Renal cortical epithelial cell (primary cell): ENCODE data around the gene PER2. TPM values are rescaled to one million over a fixed set of nuclear protein-coding genes. Genes with fewer than 3 reads are reported as not detected.
"Not testable (repeated sequence)": the region's sequence is repeated elsewhere in the genome, so short reads cannot be mapped to it uniquely, and the experiment has no call there.

Experiments
- DNase-seq: peaks from one replicate; pipeline ENCODE4 v3.0.0-alpha.2; 2011; ENCODE audit warnings: low read depth
- total RNA-seq: library from RNA; depleted of rRNA; stranded (reverse); fragments of >200 nt; gene quantifications from 2 replicates; pipeline ENCODE4 v1.2.3, GENCODE V29; 2014

PER2 gene
- total RNA-seq, 1 donor from 2014 or later = 3.7 TPM

DNA sequence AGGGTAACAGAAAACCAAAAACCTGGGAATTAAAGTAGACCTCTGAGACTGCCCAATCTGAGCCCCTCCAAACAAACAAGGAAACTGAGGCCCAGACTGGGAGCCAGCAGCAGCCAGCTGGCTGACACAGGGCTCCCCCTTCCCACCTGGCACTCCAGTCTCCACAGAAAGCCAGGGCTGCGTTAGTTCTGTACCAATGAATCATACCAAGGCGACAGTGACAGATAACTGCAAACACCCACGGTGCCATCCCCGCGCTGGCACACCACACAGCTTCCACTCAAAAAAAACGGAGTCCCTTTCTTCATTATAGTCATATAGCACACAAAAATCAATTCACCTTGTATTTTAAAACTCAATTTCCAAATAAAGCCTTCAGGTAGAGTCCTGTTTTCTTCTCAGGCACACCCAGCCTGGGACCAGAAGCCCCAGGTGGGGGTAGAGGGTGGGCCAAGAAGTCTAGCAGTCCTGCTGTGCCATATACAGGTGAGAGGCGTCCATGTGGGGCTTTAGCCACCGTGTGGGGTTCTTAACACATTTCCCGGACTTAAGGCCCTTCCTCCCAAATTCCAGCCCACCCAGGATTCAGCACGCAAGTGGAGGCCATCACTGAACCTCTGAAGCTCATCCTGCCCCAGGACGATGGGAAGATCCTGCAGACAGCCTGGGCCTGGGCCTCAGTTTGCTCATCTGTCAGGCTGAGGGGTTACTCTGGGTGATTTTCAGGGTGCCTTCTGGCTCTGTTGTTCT lies 1.2 kb downstream of the PER2 start:
- no peak for DNase-seq

DNA sequence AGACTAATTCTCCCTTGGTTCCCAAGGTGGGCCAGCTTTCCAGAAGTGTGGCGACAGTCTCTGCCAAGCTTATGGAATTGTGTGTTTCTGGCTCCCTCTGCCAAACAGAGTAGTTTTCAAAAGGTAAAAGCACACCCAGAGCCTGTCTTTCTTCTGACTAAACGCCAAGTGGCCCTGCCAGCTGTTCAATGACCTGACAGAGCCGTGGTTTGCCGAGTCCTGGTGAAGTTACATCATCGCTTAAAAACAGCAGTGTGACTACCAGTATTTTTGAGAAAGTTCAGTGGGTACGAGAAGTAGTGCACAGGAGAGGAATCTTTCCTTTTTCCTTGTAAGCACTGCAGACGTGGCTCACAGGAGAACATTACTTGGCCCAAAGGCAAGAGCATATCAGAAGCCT lies 1.9 kb downstream of the PER2 start:
- DNase-seq = peak; percentile 92

DNA sequence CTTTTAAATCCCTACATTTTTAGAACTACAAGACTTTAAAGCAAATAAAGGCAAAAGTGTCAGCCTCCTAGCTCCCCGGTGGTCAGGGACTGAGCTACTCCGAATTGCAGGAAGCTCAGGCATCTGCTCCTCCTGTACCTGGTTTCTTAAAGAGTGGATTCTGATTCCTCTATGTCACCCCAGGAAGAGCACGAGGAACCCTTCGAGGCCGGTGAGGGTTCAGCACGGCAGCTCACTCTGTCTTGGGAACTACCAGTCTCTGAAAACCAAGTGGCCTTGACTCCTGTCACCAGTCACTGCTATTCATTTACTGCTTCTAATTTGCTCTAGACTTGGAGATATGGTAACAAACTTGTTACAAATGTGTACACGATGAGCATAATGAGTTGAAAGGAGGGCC lies 2.3 kb downstream of the PER2 start:
- DNase-seq = no peak

DNA sequence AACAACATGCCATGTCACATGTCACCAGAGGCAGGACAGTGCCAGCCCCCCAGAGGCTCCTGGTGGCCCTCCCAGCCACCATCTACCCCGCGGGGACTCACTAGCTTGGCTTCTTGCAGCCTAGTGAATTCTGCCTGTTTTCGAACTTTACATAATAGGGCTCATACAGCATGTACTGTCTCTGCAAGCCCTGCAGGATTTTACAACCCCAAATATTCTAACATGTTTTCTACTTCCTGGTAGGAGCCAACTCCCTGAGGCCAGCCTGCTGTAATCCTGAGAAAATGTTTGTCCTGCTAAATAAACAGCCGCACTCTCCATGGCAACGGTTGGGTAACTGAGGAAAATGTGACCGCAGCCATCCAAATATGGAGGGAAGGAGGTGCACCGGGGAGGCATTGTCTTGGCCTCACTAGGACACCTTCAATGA lies 2.7 kb downstream of the PER2 start:
- DNase-seq = peak; percentile 98

- no peak for DNase-seq
Measured at GRCh38 chr2:238284802-238285515, 3.5 kb downstream of the PER2 start.

DNA sequence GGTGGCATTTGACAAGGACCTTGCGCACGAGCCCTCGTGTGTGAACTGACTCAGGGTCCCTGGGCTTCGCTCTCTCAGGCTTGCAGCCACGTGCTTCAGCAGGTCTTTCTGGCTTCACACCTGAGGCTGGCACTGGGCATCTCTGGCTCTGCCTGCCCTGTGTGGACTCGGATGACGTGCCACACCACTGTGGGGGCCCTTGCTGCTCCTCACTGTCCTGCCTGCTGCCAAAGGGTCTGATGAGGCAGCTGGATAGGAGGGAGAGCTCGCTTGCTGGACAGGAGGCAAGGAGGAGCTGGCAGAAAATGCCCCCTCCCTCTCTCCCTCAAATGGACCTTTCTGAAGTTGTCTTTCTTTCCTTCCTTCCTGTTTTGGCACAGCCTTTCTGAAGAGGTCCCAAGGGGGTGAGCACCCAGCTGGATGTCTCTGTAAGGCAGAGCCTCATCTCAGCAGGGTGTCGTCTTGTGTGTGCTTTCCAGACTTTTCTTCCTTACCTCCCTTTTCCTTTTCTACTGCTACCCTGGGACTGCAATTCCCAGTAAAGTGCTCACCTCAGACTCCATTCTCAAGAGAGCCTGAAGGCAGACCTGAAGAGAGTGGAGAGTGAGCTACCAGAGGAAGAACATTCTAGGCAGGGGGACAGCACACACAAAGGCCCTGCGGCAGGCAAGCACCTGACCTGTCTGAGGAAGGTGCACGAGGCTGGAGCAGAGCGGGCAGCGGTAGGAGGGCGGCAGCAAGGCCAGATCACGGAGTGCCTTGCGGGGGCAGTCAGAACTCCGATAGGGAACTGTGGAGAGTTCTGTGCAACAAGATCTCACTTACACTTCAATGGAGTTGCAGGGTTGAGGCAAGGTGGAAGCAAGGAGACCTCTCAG lies 5.3 kb downstream of the PER2 start:
- DNase-seq = no peak

GRCh38 chr2:238281826-238282480 lies 6.5 kb downstream of the PER2 start:
- no peak for DNase-seq

DNA sequence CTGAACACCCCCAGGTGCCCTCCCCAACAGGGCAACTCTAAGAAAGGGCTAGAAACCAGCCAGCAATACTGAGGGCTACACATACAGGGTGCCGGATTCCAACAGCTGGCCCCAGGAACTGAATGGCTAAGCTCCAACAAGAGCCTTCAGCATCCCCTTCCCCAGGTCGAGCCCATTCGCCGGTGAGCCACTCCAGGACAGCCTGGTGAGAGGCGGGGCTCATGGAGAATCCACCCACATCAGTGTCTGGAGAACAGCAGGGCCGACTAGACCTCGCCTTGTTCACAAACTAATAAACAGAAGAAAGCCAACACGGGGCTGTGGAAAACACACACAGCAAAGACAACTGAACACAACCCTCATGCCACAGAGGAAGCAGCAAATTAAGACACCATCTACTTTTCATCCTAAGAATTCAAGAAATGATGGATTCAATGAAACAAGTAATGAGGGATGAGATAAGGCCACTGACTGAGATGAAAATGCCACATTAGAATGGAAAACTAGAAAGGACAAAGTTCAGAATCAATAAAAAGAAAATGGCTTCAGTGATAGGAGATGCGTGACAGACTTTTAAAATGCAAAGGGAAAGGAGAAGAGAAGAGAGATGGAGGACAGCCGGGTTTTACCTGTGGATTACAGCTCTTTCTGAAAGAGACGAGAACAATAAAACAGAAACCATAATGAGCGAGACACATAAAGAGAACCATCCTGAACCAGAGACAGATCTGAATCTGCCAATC lies 8.2 kb downstream of the PER2 start:
- DNase-seq = no peak

DNA sequence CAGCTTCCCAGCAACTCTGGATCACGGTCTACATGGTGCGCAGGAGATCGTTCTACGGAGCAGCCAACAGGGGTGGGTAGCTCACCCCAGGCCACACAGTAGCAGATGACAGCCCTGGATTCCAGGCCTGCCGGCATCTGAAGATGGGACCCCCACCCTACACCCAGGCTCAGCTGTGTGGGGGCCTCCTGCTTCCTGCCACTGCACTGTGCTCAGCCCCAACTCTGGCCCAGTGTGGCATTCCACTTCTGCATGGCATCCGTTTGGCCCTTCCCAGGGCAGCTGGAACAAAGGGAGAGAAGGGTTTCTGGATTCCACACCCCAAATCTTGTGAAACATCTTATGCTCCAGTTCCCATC lies 9.1 kb downstream of the PER2 start:
- no peak for DNase-seq

DNA sequence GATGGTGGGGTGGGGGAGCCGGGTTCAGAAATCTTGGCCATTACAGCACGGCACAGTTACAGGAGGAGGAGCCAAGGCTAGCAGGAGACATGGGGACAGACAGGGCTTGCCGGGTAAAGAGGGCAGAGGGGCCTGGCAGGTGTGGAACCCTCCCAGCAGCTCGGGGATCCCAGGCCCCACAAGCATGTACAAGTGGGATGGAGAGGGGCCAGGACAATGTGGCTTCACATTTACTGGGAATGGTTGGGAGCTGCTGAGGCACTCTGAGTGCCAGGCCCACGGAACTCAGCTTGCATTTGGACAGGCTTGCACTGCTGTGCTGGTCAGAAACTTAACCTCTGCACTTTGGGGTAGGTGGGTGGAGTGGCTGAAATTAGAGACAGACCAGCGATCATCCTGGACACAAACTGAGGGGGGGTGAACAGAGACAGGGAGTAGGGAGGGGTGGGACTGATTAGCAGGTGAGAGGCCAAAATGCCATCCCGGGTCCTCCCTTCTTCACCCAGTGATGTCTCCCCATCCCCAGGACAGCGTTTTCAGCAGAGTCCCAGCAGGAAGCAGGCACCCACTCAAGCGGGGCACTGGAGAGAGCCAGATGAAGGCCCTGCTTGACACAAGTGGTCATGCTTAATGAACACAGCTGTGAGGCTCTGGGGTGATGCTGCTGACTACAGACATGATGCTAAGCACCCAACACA lies 9.6 kb downstream of the PER2 start:
- no peak for DNase-seq

DNA sequence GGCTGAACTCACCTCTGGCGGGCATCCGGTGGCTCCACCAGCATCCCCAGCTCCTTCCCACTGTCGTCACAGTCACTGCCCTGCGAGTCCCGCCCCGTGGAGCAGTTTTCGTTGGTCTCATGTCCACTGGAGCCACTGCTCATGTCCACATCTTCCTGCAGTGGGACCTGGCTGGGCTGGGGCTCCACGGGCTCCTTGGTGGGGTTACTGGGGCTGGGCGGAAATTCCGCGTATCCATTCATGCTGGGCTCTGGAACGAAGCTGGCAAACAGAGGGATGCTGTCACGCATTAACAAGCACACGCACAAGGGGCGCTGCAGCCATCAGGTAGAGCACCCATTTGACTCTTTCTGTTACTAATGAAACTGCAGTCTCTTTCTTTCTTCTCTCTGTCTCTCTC lies 10.7 kb downstream of the PER2 start:
- DNase-seq = no peak

DNA sequence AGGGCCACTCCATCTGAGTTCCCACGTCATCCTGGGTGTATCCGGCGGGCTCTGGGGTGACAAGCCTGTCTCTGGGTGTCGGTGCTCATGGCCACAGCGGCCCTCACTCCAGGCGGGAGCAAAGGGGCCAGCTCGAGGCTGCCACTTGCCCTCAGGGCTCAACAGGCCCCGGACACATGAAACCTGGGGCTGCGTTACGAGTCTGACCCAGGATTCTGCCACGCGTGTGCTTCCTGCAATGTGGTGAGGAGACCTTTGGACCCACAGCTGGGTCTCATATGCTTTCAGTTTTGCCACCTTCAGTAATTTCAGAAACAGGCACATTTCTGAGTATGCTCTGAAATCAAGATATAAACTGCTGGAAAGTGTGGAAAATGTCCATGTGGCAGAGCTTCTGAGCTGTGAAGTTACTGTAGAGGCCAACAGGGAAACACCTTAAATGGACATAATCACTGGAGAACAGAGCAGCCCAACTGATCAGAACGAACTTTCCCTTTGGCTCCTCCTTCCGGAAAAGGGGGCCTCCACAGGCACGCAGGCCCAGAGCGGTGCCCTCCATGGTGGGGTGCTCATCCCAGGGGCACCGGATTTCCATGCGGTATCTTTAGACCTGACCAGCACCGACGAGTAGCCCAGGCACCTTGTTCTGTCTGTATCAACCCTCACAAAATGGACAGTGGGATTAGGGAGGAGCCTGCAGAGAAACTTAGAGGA lies 14.1 kb downstream of the PER2 start:
- no peak for DNase-seq

DNA sequence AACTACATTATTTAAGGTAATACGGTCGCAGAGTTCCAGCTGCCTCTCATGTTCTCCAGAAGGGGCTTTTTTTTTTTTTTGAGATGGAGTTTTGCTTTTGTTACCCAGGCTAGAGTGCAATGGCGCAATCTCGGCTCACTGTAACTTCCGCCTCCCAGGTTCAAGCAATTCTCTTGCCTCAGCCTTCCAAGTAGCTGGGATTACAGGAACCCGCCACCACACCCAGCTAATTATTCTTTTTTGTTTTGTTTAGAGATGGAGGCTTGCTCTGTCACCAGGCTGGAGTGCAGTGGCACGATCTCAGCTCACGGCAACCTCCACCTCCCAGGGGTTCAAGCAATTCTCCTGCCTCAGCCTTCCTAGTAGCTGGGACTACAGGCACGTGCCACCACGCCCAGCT lies 15.0 kb downstream of the PER2 start:
- DNase-seq = not testable (repeated sequence)

DNA sequence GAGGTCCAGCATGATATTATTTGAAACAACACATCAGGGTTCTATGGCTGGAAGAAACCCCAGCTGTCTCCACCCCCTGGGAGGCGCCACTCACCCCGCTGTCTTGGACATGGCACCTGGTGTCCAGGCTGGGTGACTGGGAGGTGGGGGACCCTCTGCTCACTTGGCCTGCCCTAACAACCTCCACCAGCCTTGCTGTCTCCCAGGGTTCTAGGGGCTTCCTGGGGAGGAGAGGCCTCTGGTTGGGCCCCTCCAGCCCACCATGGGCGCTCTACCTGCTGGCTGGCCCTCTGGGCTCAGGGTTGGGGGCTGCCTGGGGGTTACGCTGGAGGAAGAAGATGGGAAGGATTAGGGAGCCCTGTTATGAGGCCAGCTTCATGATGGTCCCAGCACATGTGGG lies 16.3 kb downstream of the PER2 start:
- DNase-seq = no peak

- DNase-seq = not testable (repeated sequence)
Measured at GRCh38 chr2:238271686-238272085, 16.7 kb downstream of the PER2 start.

DNA sequence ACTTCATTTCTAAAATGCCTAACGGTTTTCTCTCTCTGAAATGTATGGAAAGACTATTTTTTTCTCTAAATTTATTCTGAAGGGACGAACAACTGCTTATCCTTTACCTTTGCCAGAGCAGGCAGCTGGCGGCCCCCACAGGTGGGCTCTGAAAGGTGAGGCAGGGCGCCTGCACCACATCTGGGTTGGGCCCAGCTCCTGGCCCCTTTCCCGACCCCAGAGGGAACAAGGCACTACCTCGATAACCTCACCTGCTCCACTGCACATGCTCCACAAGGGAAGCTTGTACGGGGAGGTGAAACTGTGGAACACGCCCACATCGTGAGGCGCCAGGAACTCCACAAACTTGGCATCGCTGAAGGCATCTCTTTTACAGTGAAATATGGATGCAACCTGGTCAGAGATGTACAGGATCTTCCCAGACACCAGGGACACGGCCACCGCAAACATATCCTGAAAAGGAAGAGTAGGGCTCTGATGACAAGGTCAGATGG lies 17.3 kb downstream of the PER2 start:
- DNase-seq = no peak

DNA sequence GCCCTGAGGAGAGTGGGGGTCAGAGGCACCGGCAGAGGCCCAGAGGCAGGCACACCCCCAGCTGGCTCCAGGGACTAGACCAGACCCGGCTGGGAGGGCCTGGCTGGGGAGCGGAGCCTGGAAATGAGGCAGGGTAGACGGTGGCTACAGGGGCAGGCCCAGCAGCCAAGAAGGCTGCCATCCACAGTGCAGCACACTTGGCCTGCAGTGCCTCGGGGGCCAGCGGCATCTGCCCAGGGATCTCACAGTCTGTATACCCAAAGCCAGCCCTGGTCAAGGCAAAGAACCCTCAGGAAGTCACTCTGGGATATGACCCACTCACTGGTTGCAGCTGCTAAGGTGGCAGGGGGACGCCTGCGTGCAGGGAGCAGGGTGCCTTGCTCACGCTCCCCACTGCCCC lies 17.8 kb downstream of the PER2 start:
- no peak for DNase-seq

GRCh38 chr2:238269741-238270140 lies 18.7 kb downstream of the PER2 start:
- no peak for DNase-seq

GRCh38 chr2:238267884-238268680 lies 20.3 kb downstream of the PER2 start:
- no peak for DNase-seq
